ENCODE results near the gene CCDC196. TPM values are rescaled to one million over a fixed set of nuclear protein-coding genes. Genes with fewer than 3 reads are reported as not detected.

CCDC196 gene
- total and polyA plus RNA-seq, 2 of the 4 experiments (the other 2 are of a cell fraction): not detected

DNA sequence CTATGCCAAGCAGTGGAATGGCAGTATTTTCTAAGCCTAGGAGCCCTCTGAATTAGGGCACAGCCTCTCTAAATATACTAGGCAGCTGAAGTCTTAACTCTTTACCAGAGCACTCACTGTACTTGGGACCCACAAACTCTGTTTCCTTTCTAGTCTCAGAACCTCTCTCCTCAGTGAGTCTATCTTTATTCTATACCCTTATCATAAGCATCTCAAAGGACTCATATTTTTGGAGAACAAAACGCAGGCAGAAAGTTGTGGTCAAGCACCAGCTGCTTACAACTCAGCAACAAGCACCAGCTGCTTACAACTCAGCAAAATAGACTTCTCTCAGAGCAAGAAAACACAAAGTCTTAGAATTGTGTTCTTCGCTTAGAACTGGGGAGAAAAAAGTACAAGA is 993 bp downstream of the CCDC196 start:
- Histone ChIP-seq H3K79me1 (ENCODE audit: low read depth in 1 of 2, low read length in 2 of 2) (no peaks in the 10 kb centered on the region), H3K4ac (ENCODE audit: low read depth, low read length) (no peak overlapping the region), H3K27ac (ENCODE audit: insufficient read depth, low read length) (no peak overlapping the region), H3K4me1 (ENCODE audit: control insufficient read depth, insufficient read depth, low read length) (no peaks in the 10 kb centered on the region), H3K56ac (ENCODE audit: extremely low read depth, insufficient read depth, low read length) (no peak overlapping the region), H2BK20ac (ENCODE audit: low read depth, low read length) (no peak overlapping the region), H2AFZ (replicated peaks; ENCODE audit: low read length, poor library complexity) (no peak overlapping the region), H2AK5ac (ENCODE audit: low read depth, low read length) (no peak overlapping the region), H3K27me3 (ENCODE audit: control insufficient read depth, insufficient read depth, low read length) (no peaks in the 10 kb centered on the region; the same call in 1 of the 2 replicates), H2BK120ac (ENCODE audit: low read depth, low read length) (no peak overlapping the region), H2BK5ac (ENCODE audit: low read depth, low read length, poor library complexity, severe bottlenecking) (no peak overlapping the region), H3K9me1 (ENCODE audit: insufficient read depth, low read length) (no peaks in the 10 kb centered on the region), H3K36me3 (ENCODE audit: control insufficient read depth, insufficient read depth, low read length) (no peaks in the 10 kb centered on the region), H4K91ac (ENCODE audit: insufficient read depth, low read depth, low read length) (no peak overlapping the region), H3K14ac (replicated peaks; ENCODE audit: low read depth, low read length) (no peak overlapping the region), H3K9ac (ENCODE audit: low read depth, low read length) (no peak overlapping the region), H4K20me1 (ENCODE audit: insufficient read depth, low read length) (no peaks in the 10 kb centered on the region), H2BK15ac (ENCODE audit: low read depth, low read length) (no peak overlapping the region), H4K5ac (ENCODE audit: low read depth, low read length) (no peak overlapping the region), H2AK9ac (replicated peaks; ENCODE audit: low read depth, low read length, poor library complexity) (no peak overlapping the region), H3K23ac (ENCODE audit: low read depth, low read length) (no peak overlapping the region), H3K4me2 (ENCODE audit: low read depth, low read length) (no peak overlapping the region), H3K9me3 (ENCODE audit: control insufficient read depth, insufficient read depth, low read length) (no peaks in the 10 kb centered on the region), H4K8ac (ENCODE audit: low read depth in 2 of 2, low read length in 2 of 2) (no peak overlapping the region), H3K4me3 (ENCODE audit: insufficient read depth, low read depth, low read length) (no peak overlapping the region), H3K18ac (ENCODE audit: low read depth, low read length) (no peak overlapping the region)
- BruUV-seq (replicated peaks): no TSS peak
- in situ Hi-C loops (cut with MboI; ENCODE audit: low sequenced_read_pairs): no loop called here
- POLR2A ChIA-PET (ENCODE audit: unreplicated experiment): no interaction called here
- no CpG with 5 or more reads among the region's 2 CpGs for WGBS, 2 experiments (ENCODE audit: extremely low coverage in 2 of 2, insufficient read length in 1 of 2)
- dilution Hi-C loops (cut with HindIII; ENCODE audit: low sequenced_read_pairs, unreplicated experiment): no loop called here
- TF ChIP-seq BHLHE40 (IDR thresholded peaks at IDR 0.05; ENCODE audit: low read depth, low read length) (no peak), CHD1 (IDR thresholded peaks at IDR 0.05; ENCODE audit: low read depth, low read length) (no peak), MXI1 (IDR thresholded peaks at IDR 0.05; ENCODE audit: borderline replicate concordance, low read depth, low read length) (no peak), NFE2L2 (IDR thresholded peaks at IDR 0.05; ENCODE audit: low read depth, low read length) (no peak), FOS (IDR thresholded peaks at IDR 0.05; ENCODE audit: low read depth, low read length) (no peak), SMC3 (IDR thresholded peaks at IDR 0.05; ENCODE audit: low read depth, low read length) (no peak), CEBPB (IDR thresholded peaks at IDR 0.05; ENCODE audit: low read depth, low read length) (no peak), RFX5 (IDR thresholded peaks at IDR 0.05; ENCODE audit: low read depth, low read length) (no peak), RAD21 (IDR thresholded peaks at IDR 0.05; ENCODE audit: low read length) (no peak), POLR2A (IDR thresholded peaks at IDR 0.05; ENCODE audit: low read depth, low read length) (no peak), MAFK (IDR thresholded peaks at IDR 0.05; ENCODE audit: low read depth, low read length) (no peak), RCOR1 (IDR thresholded peaks at IDR 0.05; ENCODE audit: insufficient replicate concordance, low read length) (no peak), MAZ (IDR thresholded peaks at IDR 0.05; ENCODE audit: borderline replicate concordance, low read depth, low read length) (no peak)
- TF ChIP-seq, protein P1, sequence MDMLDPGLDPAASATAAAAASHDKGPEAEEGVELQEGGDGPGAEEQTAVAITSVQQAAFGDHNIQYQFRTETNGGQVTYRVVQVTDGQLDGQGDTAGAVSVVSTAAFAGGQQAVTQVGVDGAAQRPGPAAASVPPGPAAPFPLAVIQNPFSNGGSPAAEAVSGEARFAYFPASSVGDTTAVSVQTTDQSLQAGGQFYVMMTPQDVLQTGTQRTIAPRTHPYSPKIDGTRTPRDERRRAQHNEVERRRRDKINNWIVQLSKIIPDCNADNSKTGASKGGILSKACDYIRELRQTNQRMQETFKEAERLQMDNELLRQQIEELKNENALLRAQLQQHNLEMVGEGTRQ (IDR thresholded peaks at IDR 0.05; ENCODE audit: low read depth, low read length): no peak
- TF ChIP-seq, protein P2, sequence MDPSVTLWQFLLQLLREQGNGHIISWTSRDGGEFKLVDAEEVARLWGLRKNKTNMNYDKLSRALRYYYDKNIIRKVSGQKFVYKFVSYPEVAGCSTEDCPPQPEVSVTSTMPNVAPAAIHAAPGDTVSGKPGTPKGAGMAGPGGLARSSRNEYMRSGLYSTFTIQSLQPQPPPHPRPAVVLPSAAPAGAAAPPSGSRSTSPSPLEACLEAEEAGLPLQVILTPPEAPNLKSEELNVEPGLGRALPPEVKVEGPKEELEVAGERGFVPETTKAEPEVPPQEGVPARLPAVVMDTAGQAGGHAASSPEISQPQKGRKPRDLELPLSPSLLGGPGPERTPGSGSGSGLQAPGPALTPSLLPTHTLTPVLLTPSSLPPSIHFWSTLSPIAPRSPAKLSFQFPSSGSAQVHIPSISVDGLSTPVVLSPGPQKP (IDR thresholded peaks at IDR 0.05; ENCODE audit: borderline replicate concordance, low read depth, low read length): no peak
- TF ChIP-seq, protein P3, sequence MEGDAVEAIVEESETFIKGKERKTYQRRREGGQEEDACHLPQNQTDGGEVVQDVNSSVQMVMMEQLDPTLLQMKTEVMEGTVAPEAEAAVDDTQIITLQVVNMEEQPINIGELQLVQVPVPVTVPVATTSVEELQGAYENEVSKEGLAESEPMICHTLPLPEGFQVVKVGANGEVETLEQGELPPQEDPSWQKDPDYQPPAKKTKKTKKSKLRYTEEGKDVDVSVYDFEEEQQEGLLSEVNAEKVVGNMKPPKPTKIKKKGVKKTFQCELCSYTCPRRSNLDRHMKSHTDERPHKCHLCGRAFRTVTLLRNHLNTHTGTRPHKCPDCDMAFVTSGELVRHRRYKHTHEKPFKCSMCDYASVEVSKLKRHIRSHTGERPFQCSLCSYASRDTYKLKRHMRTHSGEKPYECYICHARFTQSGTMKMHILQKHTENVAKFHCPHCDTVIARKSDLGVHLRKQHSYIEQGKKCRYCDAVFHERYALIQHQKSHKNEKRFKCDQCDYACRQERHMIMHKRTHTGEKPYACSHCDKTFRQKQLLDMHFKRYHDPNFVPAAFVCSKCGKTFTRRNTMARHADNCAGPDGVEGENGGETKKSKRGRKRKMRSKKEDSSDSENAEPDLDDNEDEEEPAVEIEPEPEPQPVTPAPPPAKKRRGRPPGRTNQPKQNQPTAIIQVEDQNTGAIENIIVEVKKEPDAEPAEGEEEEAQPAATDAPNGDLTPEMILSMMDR (conservative IDR thresholded peaks at IDR 0.05; ENCODE audit: low read depth, low read length): no peak
- DNase-seq (no peak), ATAC-seq (ENCODE audit: low read depth) (no peak)
- CTCF ChIA-PET: no interaction called here
- intact Hi-C loops (cut with micrococcal nuclease): no loop called here
